Measurements from ENCODE around the gene RNF10.

The RNF10 gene

DNA sequence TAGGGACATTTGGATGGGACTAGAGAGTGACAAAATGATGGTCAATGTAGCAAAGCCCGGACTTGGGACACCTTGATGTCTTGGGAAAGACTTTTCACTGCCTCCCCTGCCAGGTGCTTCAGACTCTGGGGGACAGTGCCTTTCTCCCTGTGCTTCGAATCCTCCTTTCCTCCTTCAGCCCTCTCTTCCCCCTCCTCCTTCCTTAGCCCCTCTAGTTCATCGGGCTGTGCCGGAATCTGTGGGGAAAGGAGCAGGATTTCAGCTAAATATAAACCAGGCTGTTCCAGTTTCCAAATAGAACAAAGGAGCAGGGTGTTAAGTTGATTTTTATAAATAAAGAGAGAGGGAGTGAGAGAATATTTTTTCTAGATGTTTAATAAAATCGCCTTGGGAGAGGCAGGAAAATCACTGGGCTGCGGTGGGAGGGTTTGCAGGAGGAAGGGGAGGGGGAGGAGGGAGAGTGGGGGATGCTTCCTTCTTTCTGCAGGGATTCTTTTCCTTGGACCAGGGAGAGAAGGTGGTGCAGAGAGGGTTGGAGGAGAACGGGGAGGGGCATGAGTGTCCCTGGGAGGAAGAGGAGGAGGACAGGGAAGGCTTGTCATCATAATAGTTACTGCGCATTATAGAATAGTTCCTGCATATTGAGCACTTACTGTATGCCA is 84.9 kb downstream of the RNF10 start:
- DNase-seq = no peak

- no peak for DNase-seq
Observed at GRCh38 chr12:120620624-120621023, 86.5 kb downstream of the RNF10 start.

- DNase-seq = no peak
Observed at GRCh38 chr12:120625557-120626419, 91.6 kb downstream of the RNF10 start.
